ENCODE results near the gene CTAGE6.
"Not testable (repeated sequence)": the region's sequence is repeated elsewhere in the genome, so short reads cannot be mapped to it uniquely, and the experiment has no call there.

CTAGE6 gene

DNA sequence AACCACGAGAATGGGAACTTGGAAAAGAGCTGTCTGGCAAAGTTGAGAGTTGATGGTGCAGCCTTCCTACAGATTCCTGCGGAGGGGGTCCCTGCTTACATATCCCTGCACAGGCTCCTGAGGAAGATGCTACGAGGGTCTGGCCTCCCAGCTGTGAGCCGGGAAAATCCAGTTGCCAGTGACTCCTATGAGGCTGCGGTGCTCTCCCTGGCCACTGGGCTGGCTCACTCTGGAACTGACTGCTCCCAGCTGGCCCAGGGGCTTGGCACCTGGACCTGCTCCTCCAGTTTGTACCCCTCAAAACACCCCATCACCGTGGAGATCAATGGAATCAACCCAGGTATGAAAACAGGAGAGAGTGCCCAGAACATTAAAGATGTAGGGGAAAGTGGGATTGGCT is 37.2 kb downstream of the CTAGE6 start:
- not testable (repeated sequence) for DNase-seq (ENCODE audit: insufficient read length, low spot score); FAIRE-seq

DNA sequence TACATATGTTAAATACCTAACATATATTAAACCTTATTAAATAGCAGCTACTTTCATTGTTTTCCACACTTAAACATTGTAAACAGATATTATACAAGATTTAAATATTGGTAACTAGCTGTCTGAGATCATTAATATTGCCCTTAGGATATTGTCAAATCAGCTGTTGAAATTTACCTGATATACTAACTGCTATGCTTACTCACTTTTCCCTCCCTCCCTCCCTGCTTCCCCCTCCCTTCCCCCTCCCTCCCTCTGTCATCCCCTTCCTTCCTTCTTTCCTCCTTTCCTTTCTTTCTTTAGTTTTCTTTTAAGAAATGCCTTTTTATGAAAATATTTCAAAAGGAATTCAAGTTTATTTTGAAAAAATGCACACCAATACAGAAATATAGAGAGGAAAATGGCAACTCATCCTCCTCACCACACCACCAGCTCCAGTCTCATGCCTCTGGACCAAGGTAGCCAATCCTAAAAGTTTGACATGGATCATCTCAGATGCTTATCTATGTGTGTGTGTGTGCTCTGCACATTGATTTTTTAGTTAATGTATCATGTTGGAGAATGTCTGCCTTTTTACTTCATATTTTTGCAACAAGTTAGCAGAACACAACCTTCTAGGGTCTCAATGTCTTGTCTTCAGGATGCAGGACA is 41.8 kb downstream of the CTAGE6 start:
- FAIRE-seq; DNase-seq (ENCODE audit: insufficient read length, low spot score): not testable (repeated sequence)

DNA sequence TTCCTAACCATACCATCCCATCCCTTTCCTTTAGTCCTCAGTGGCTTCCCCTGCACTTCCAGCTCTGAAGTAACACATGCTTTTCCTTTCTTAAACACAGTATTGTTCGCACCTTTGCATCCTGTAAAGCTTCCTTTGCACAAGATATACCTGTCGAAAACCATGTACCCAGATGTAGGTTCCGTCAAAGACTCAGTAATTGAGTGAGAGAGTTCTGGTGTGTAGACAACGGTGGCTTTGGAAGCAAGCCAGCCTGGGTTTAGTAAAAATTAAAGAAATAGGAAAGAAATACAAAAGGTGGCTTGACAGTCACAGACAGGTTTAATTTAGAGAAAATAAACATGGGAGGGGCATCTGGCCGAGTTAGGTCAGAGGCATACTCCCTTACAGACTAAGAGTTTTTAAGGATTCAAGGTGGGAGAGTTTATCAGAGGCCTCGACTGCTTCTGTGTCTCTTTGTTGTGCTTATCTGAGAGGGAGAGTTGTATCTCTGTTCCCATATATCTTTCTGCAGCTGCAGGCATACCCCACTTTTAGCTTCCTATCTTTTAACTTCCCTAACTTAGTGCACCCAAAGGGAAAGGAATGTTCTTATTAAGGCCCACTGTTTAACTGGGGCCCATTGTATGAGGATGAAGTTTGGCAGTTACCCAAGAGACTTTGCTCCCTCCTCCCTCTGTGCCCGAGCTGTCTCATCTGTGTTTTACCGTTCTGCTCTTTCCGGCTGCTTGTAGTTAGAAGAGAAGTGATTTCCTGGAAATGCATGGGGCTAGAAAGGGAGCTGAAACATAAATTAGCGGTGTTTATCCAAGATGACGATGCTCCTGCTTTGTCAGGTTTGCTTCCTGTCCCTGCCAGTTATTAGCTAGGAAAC is 42.7 kb downstream of the CTAGE6 start:
- DNase-seq (ENCODE audit: insufficient read length, low spot score); FAIRE-seq: not testable (repeated sequence)

DNA sequence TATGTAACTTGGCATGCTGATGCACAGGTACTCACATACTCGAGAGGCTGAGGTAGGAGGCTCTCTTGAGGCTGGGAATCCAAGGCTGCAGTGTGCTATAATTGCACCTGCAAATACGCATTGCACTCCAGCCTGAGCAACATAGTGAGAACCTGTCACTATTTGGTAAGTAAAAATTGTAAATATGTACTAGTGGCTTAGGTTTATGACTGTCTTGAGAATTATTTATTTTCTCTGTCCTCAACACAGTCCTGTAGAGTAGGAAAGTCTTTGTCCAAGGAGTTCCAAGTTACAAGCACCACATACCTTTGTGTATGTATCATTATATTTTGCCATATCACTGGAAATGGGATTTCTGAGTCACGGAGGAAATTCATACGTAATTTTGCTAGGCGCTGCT is 45.1 kb downstream of the CTAGE6 start:
- not testable (repeated sequence) for DNase-seq (ENCODE audit: insufficient read length, low spot score); FAIRE-seq

DNA sequence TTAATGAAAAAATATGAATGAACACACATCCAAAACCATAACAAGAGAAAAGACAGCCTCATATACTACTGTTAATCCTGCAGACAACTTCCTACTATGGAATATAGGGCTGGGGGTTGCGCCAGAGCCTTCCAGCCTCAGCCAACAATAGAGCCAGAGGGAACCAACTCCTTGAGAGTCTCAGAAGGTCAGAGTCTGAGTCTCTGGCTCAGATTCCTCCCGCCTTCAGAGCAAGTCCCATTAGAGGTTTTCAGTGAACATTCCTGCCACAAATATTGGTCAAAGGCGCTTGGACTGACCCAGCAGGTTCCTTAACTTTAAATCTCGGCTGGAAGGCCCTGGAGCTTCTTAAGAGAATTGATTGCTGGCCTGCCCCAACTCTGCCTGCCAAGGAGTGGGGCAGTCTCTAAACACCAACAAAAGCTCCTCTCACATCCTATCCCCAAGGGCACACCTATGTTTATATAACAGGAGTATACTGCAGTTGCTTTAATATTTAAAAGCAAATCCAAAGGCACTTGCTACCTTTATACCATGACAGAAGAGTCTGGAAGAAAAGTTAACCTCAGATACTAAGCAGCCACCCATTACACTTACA is 45.7 kb downstream of the CTAGE6 start:
- not testable (repeated sequence) for FAIRE-seq; DNase-seq (ENCODE audit: insufficient read length, low spot score)

DNA sequence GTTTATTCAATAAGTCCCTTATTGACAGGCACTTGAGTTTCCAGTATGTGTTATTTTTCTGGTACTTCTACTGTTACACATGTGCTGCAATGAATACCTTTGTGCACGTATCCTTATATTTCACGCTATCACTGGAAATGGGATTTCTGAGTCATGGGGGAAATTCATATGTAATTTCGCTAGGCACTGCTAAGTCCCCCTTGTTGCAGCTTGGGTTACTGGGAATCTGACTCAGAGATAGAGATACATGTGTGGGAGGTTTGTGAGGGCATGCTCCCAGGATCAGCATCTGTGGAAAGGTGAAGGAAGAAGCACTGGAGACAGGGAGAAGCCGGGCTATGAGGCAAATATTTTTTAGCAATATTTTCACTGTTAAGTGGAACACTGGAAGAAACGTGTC is 47.6 kb downstream of the CTAGE6 start:
- not testable (repeated sequence) for FAIRE-seq

More for the DNA sequence above, 47.6 kb downstream of the CTAGE6 start:
- DNase-seq (ENCODE audit: insufficient read length, low spot score), result not testable (repeated sequence)
